Fibroblast of skin of back (primary cell): ENCODE measurements around the gene PHF1.

Experiments used
- DNase-seq: peaks from one replicate; pipeline ENCODE4 v3.0.0-alpha.2; 2013

The PHF1 gene

DNA sequence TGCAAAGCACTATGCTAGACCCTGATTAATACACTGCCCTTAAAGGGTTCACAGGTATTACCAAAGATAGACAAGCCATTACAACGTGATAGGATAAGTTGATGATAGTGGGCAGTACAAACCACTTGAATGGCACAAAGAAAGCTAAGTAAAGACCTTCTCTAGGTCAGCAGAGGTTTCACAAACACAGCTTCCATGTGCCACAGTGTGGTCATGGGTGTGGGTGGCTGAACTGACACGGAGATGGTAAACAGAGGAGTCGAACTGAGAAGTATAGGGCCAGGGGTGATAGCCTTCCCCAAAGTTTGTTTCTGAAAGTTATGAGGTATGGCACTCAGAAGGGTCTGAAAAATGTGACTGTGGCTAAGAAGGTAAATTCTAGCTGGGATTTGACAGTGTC is 47.9 kb downstream of the PHF1 start:
- DNase-seq = no peak

DNA sequence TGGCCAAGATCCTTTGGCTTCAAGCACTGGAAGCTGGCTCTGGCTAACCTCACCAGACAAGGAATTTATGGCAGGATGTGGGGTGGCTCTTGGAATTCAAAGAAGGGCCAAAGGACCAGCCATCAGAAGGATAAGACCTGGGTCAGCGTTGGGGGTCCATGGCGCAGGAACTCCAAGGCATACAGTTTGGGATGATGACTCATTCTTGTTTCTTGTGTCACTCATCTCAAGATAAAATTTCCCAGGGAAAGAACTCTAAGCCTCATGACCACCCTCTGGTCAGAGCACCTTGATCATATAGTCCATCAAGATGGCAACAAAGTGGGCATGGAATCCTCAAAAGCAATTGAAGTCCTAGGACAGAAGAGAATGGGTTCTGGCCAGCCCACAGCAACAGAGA is 48.4 kb downstream of the PHF1 start:
- no peak for DNase-seq
